Measurements from ENCODE around the gene TRRAP.

The TRRAP gene

GRCh38 chr7:99014113-99014985, 136.0 kb downstream of the TRRAP start:
- no peak for TF ChIP-seq CTCF (IDR thresholded peaks at IDR 0.05; ENCODE audit: borderline replicate concordance, control extremely low read depth, extremely low read depth, insufficient read depth, missing control alignments)

GRCh38 chr7:99016196-99016595, 137.9 kb downstream of the TRRAP start:
- in situ Hi-C loops (cut with MboI; ENCODE audit: low sequenced_read_pairs, unreplicated experiment) = no loop called here
- TF ChIP-seq CTCF (IDR thresholded peaks at IDR 0.05; ENCODE audit: borderline replicate concordance, control extremely low read depth, extremely low read depth, insufficient read depth, missing control alignments) = no peak
- no peak for DNase-seq (ENCODE audit: low spot score)

More at GRCh38 chr7:99014113-99014985, 136.0 kb downstream of the TRRAP start:
- in situ Hi-C loops (cut with MboI; ENCODE audit: low sequenced_read_pairs, unreplicated experiment) = no loop called here
- DNase-seq (ENCODE audit: low spot score) = no peak

GRCh38 chr7:99019523-99020412, 141.4 kb downstream of the TRRAP start:
- no peak for DNase-seq (ENCODE audit: low spot score)
- TF ChIP-seq CTCF (IDR thresholded peaks at IDR 0.05; ENCODE audit: borderline replicate concordance, control extremely low read depth, extremely low read depth, insufficient read depth, missing control alignments) = no peak
- in situ Hi-C loops (cut with MboI; ENCODE audit: low sequenced_read_pairs, unreplicated experiment) = no loop called here

GRCh38 chr7:99020413-99020715, 142.0 kb downstream of the TRRAP start:
- no peak for TF ChIP-seq CTCF (IDR thresholded peaks at IDR 0.05; ENCODE audit: borderline replicate concordance, control extremely low read depth, extremely low read depth, insufficient read depth, missing control alignments)
- DNase-seq (ENCODE audit: low spot score) = no peak
- in situ Hi-C loops (cut with MboI; ENCODE audit: low sequenced_read_pairs, unreplicated experiment) = no loop called here

- in situ Hi-C loops (cut with MboI; ENCODE audit: low sequenced_read_pairs, unreplicated experiment) = no loop called here
- DNase-seq (ENCODE audit: low spot score) = no peak
- TF ChIP-seq CTCF (IDR thresholded peaks at IDR 0.05; ENCODE audit: borderline replicate concordance, control extremely low read depth, extremely low read depth, insufficient read depth, missing control alignments) = no peak
Measured at GRCh38 chr7:99021941-99022560, 143.7 kb downstream of the TRRAP start.

- TF ChIP-seq CTCF (IDR thresholded peaks at IDR 0.05; ENCODE audit: borderline replicate concordance, control extremely low read depth, extremely low read depth, insufficient read depth, missing control alignments) = no peak
- DNase-seq (ENCODE audit: low spot score) = no peak
- in situ Hi-C loops (cut with MboI; ENCODE audit: low sequenced_read_pairs, unreplicated experiment) = no loop called here
Measured at GRCh38 chr7:99024066-99024465, 145.7 kb downstream of the TRRAP start.
